ENCODE measurements around the gene ARHGAP15. TPM values are rescaled to one million over a fixed set of nuclear protein-coding genes. Genes with fewer than 3 reads are reported as not detected.

Gene ARHGAP15
- total RNA-seq, 1 donor from 2014 or later: not detected

DNA sequence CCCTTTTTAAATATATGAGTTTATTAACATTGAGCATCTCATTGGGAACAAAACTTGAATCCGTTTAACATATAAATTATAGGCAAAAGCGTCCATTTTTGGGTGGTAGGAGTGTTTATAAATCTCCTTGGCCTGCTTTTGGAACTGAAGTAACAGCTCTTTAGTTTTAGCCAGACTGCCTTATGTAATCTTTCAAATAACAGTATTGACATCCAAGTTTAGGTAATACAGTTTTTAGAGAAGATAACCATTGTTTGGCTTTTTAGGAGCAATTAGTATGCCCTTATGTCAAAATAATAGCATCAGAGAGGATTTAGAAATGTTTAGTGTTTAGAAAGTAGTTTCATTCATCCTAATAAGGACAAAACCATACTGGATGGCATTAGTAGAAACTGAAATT is 361.9 kb downstream of the ARHGAP15 start:
- Mint-ChIP-seq H3K4me1 (ENCODE audit: low read depth, unreplicated experiment) (no peaks in the 10 kb centered on the region), H3K27ac (ENCODE audit: unreplicated experiment) (no peak overlapping the region), H3K9me3 (ENCODE audit: unreplicated experiment) (peaks cover 2% of the 10 kb centered on the region), H3K27me3 (ENCODE audit: low read depth, unreplicated experiment) (no peaks in the 10 kb centered on the region), H3K4me3 (ENCODE audit: unreplicated experiment) (no peak overlapping the region), H3K36me3 (ENCODE audit: low read depth, unreplicated experiment) (peaks cover 3% of the 10 kb centered on the region)
- no peak overlapping the region for H3K4me3 ChIP-seq (ENCODE audit: insufficient read depth, low read depth, low read length)
- FAIRE-seq (no peak), DNase-seq (ENCODE audit: low read depth) (no peak)
- H3K36me3 ChIP-seq (ENCODE audit: insufficient read depth, low read length): no peaks in the 10 kb centered on the region
- H2AFZ ChIP-seq (ENCODE audit: low read depth, low read length): no peak overlapping the region
- no peak overlapping the region for H3K9ac ChIP-seq (ENCODE audit: low read length)
- TF ChIP-seq EZH2 (IDR thresholded peaks at IDR 0.05; ENCODE audit: insufficient read depth, low read length): no peak
- TF ChIP-seq, protein P1, sequence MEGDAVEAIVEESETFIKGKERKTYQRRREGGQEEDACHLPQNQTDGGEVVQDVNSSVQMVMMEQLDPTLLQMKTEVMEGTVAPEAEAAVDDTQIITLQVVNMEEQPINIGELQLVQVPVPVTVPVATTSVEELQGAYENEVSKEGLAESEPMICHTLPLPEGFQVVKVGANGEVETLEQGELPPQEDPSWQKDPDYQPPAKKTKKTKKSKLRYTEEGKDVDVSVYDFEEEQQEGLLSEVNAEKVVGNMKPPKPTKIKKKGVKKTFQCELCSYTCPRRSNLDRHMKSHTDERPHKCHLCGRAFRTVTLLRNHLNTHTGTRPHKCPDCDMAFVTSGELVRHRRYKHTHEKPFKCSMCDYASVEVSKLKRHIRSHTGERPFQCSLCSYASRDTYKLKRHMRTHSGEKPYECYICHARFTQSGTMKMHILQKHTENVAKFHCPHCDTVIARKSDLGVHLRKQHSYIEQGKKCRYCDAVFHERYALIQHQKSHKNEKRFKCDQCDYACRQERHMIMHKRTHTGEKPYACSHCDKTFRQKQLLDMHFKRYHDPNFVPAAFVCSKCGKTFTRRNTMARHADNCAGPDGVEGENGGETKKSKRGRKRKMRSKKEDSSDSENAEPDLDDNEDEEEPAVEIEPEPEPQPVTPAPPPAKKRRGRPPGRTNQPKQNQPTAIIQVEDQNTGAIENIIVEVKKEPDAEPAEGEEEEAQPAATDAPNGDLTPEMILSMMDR (IDR thresholded peaks at IDR 0.05; ENCODE audit: insufficient read depth, low read depth, low read length): no peak
- H3K4me2 ChIP-seq (ENCODE audit: low read length): no peak overlapping the region
- no peaks in the 10 kb centered on the region for H3K9me3 ChIP-seq (ENCODE audit: insufficient read depth, low read depth, low read length)
- H3K27ac ChIP-seq (ENCODE audit: low read depth, low read length): no peak overlapping the region
- peaks cover 5% of the 10 kb centered on the region for H3K4me1 ChIP-seq (ENCODE audit: insufficient read depth, low read length)
- no peaks in the 10 kb centered on the region for H3K79me2 ChIP-seq (ENCODE audit: insufficient read depth, low read length)
- H3K27me3 ChIP-seq (ENCODE audit: insufficient read depth, low read length): no peaks in the 10 kb centered on the region
- H4K20me1 ChIP-seq (ENCODE audit: insufficient read depth, low read length): no peaks in the 10 kb centered on the region

DNA sequence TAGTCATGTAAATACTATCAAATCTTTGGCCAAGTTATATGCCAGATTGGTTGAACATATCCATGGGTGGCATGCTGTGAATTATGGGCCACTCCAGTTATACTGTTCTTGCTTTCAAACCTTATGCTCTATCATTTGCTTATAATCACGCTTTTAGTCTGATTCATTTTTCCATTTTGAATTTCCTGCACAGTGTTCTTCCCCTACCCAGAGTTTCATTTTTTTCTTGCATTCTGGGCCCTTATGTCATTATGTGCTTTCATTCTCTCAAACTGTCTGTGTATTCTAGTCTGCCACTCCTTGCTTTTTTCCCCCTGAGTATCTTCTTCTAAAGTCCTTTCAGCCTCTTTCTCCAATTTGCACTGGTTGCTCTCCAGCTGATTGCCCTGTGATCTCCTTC is 364.1 kb downstream of the ARHGAP15 start:
- no peak for TF ChIP-seq EZH2 (IDR thresholded peaks at IDR 0.05; ENCODE audit: insufficient read depth, low read length)
- TF ChIP-seq, protein P1 (IDR thresholded peaks at IDR 0.05; ENCODE audit: insufficient read depth, low read depth, low read length): no peak
- H3K79me2 ChIP-seq (ENCODE audit: insufficient read depth, low read length): no peaks in the 10 kb centered on the region
- peaks cover 3% of the 10 kb centered on the region for H3K36me3 Mint-ChIP-seq (ENCODE audit: low read depth, unreplicated experiment)
- DNase-seq (ENCODE audit: low read depth) (no peak), FAIRE-seq (no peak)
- H3K9me3 Mint-ChIP-seq (ENCODE audit: unreplicated experiment): peaks cover 2% of the 10 kb centered on the region
- H3K4me3 Mint-ChIP-seq (ENCODE audit: unreplicated experiment): no peak overlapping the region
- no peaks in the 10 kb centered on the region for H3K9me3 ChIP-seq (ENCODE audit: insufficient read depth, low read depth, low read length)
- no peak overlapping the region for H3K9ac ChIP-seq (ENCODE audit: low read length)
- no peak overlapping the region for H3K27ac Mint-ChIP-seq (ENCODE audit: unreplicated experiment)
- H2AFZ ChIP-seq (ENCODE audit: low read depth, low read length): no peak overlapping the region
- H3K4me1 Mint-ChIP-seq (ENCODE audit: low read depth, unreplicated experiment): no peaks in the 10 kb centered on the region
- H3K4me1 ChIP-seq (ENCODE audit: insufficient read depth, low read length): peaks cover 5% of the 10 kb centered on the region
- H3K27ac ChIP-seq (ENCODE audit: low read depth, low read length): no peak overlapping the region
- H3K4me2 ChIP-seq (ENCODE audit: low read length): no peak overlapping the region
- H3K4me3 ChIP-seq (ENCODE audit: insufficient read depth, low read depth, low read length): no peak overlapping the region
- H3K27me3 ChIP-seq (ENCODE audit: insufficient read depth, low read length): no peaks in the 10 kb centered on the region
- H4K20me1 ChIP-seq (ENCODE audit: insufficient read depth, low read length): no peaks in the 10 kb centered on the region
- no peaks in the 10 kb centered on the region for H3K27me3 Mint-ChIP-seq (ENCODE audit: low read depth, unreplicated experiment)
- H3K36me3 ChIP-seq (ENCODE audit: insufficient read depth, low read length): no peaks in the 10 kb centered on the region

DNA sequence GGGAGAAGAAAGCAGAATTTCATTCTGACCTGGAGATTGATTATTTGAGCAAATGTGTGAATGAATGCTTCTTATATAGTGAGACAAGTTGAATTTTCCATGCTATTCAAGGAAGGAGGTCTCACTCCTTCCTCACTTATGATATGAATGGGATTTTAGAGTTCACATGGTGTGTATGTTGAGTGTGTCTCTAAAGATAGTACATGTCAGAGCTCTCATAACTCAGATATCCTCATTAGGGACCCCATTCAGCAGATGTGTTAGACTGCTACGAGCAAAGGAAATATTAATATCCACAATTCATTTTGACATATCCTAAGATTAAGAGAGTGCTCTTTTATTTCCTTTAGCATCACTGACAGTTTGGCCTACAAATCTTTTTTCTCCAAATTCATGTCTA is 368.5 kb downstream of the ARHGAP15 start:
- H3K4me3 ChIP-seq (ENCODE audit: insufficient read depth, low read depth, low read length): no peak overlapping the region
- H3K79me2 ChIP-seq (ENCODE audit: insufficient read depth, low read length): no peaks in the 10 kb centered on the region
- no peak overlapping the region for H3K4me3 Mint-ChIP-seq (ENCODE audit: unreplicated experiment)
- no peaks in the 10 kb centered on the region for H3K9me3 ChIP-seq (ENCODE audit: insufficient read depth, low read depth, low read length)
- no peaks in the 10 kb centered on the region for H3K27me3 ChIP-seq (ENCODE audit: insufficient read depth, low read length)
- no peak overlapping the region for H3K9ac ChIP-seq (ENCODE audit: low read length)
- no peaks in the 10 kb centered on the region for H3K4me1 Mint-ChIP-seq (ENCODE audit: low read depth, unreplicated experiment)
- DNase-seq (ENCODE audit: low read depth): no peak
- no peak for TF ChIP-seq EZH2 (IDR thresholded peaks at IDR 0.05; ENCODE audit: insufficient read depth, low read length)
- TF ChIP-seq, protein P1 (IDR thresholded peaks at IDR 0.05; ENCODE audit: insufficient read depth, low read depth, low read length): no peak
- no peak overlapping the region for H3K4me2 ChIP-seq (ENCODE audit: low read length)
- no peaks in the 10 kb centered on the region for H4K20me1 ChIP-seq (ENCODE audit: insufficient read depth, low read length)
- H3K27me3 Mint-ChIP-seq (ENCODE audit: low read depth, unreplicated experiment): no peaks in the 10 kb centered on the region
- H3K4me1 ChIP-seq (ENCODE audit: insufficient read depth, low read length): no peaks in the 10 kb centered on the region
- H3K9me3 Mint-ChIP-seq (ENCODE audit: unreplicated experiment): peaks cover 4% of the 10 kb centered on the region
- no peak overlapping the region for H2AFZ ChIP-seq (ENCODE audit: low read depth, low read length)
- no peak overlapping the region for H3K27ac ChIP-seq (ENCODE audit: low read depth, low read length)
- no peak overlapping the region for H3K27ac Mint-ChIP-seq (ENCODE audit: unreplicated experiment)
- no peaks in the 10 kb centered on the region for H3K36me3 ChIP-seq (ENCODE audit: insufficient read depth, low read length)
- FAIRE-seq: no peak
- H3K36me3 Mint-ChIP-seq (ENCODE audit: low read depth, unreplicated experiment): peaks cover 3% of the 10 kb centered on the region
